Measurements from ENCODE around the gene SRSF3. TPM values are rescaled to one million over a fixed set of nuclear protein-coding genes. Genes with fewer than 3 reads are reported as not detected.

The SRSF3 gene
- total and polyA plus RNA-seq, 9 of the 15 experiments (the other 6 are each of a cell fraction or from before 2014, with no cell fraction given), result 337 to 1,200 (median 518) TPM

GRCh38 chr6:36555750-36556252 is 38.4 kb upstream of the SRSF3 start:
- CTCF ChIA-PET (ENCODE audit: low intra/inter-chr PET ratio), result no interaction called here
- Histone ChIP-seq H4K20me1 (replicated peaks; ENCODE audit: control insufficient read depth, insufficient read depth, low read length) (no peaks in the 10 kb centered on the region), H3K79me2 (ENCODE audit: control insufficient read depth, insufficient read depth, low read length) (no peaks in the 10 kb centered on the region), H3K27me3 (ENCODE audit: control insufficient read depth in 2 of 2, insufficient read depth in 2 of 2, low read length in 2 of 2) (no peaks in the 10 kb centered on the region), H3K4me1 (replicated peaks in 1 of 2; ENCODE audit: control insufficient read depth in 2 of 2, insufficient read depth in 2 of 2, low read length in 2 of 2) (no peaks in the 10 kb centered on the region), H3K9ac (ENCODE audit: insufficient read depth in 1 of 2, low read depth in 2 of 2, low read length in 2 of 2) (no peak overlapping the region), H2AFZ (ENCODE audit: low read depth, low read length) (no peak overlapping the region), H3K9me1 (ENCODE audit: control insufficient read depth, insufficient read depth, low read length) (no peaks in the 10 kb centered on the region), H3K4me3 (no peak overlapping the region), H3K36me3 (ENCODE audit: control insufficient read depth, insufficient read depth, low read length) (no peaks in the 10 kb centered on the region), H3K4me2 (ENCODE audit: insufficient read depth, low read length) (no peak overlapping the region), H3K9me3 (replicated peaks; ENCODE audit: control insufficient read depth, insufficient read depth, low read depth, low read length) (no peaks in the 10 kb centered on the region), H3K27ac (ENCODE audit: extremely low read depth, low read depth, low read length) (no peak overlapping the region)
- intact Hi-C loops (cut with micrococcal nuclease), result no loop called here
- TF ChIP-seq ZNF184 (CRISPR knock-in tag; IDR thresholded peaks at IDR 0.05) (no peak), CREB3 (tag; conservative IDR thresholded peaks at IDR 0.05; ENCODE audit: low read depth) (no peak), RBM25 (IDR thresholded peaks at IDR 0.05; ENCODE audit: low read depth, low read length, severe bottlenecking) (peak; percentile 95), SMARCA5 (IDR thresholded peaks at IDR 0.05) (0 out of 2 replicates have a peak, but pooled peaks have one; percentile 49), ZNF239 (CRISPR knock-in tag; IDR thresholded peaks at IDR 0.05) (peak; percentile 100), TEAD1 (CRISPR knock-in tag; IDR thresholded peaks at IDR 0.05) (no peak), DACH1 (IDR thresholded peaks at IDR 0.05; ENCODE audit: partially characterized antibody) (peak; percentile 5), BCOR (IDR thresholded peaks at IDR 0.05) (peak; percentile 60; the same call in 1 of the 2 replicates)
- POLR2A ChIA-PET, result interaction anchor here (1.4 kb wide), 1 partner anchor 10 kb away, joined by 3 read pairs; no protein-coding TSS in a partner anchor
- no TSS peak for BruUV-seq (replicated peaks)
- in situ Hi-C loops (cut with MboI), result no loop called here
- FAIRE-seq, result no peak
- ATAC-seq, result no peak
- no peak for DNase-seq (ENCODE audit: extremely low read depth in 1 of 4, low spot score in 3 of 4)
- 0% methylated on average over 1 of the region's 1 CpG for WGBS (ENCODE audit: insufficient coverage, low coverage, missing lambda C conversion rate)
